Skin epidermis (tissue), 12 donors: Measurements from ENCODE around the gene PCBD2.
A peak's percentile ranks its signal among the peaks of the same experiment; 100 is the strongest.
"Not testable (repeated sequence)": the region's sequence is repeated elsewhere in the genome, so short reads cannot be mapped to it uniquely, and the experiment has no call there.

ENCODE experiments used
- H3K27ac ChIP-seq, 21 experiments: fragments of 200-600 bp; sonication (generic) in 11 of 21; one replicate each; pipeline ENCODE4 v1.5.0; 2020; ENCODE audit warnings: mild to moderate bottlenecking in 3 of 21, inconsistent platforms in 2 of 21, moderate library complexity in 2 of 21
- H3K4me3 ChIP-seq, 7 experiments: fragments of 200-600 bp; sonication (generic) in 2 of 7; one replicate each; pipeline ENCODE4 v1.5.0; 2020; ENCODE audit warnings: inconsistent platforms in 2 of 7, mild to moderate bottlenecking in 2 of 7, moderate library complexity in 1 of 7

PCBD2 gene

DNA sequence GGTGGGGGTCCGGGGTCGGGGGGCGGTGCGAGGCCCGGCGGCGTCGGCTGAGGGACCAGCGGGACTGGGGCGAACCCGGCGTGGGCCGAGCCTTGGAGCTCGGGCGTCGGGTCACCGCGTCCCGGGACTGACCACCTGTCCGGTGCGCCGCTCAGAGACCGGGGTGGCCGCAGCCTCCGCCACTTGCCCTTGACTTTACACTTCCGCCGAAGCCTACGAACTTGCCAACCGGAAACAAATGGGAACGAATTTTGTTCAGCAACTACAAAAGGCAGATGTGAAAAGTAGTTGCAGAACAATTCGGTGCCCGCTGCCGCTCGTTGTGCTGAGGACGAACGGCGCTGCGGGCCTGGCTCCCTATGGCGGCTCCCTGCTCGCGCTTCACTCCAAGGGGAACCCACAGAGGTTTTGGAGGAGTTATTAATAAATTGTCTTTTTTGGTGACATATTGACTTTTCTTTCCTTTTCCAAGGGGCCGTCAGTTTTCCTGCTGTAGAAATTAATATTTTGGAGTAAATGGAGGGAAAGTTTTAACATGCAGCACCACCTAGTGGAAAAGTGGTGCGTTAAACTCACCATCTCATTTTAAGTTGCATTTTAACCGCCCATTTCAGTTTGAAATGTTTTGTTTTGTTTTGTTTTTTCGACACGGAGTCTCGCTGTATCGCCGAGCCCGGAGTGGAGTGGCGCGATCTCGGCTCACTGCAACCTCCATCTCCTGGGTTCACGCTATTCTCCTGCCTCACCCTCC is 490 bp downstream of the PCBD2 start:
- peak overlapping the region; percentile 96 to 100 (median 99) for H3K27ac ChIP-seq
- H3K4me3 ChIP-seq: peak overlapping the region; percentile 73 to 94 (median 90)

DNA sequence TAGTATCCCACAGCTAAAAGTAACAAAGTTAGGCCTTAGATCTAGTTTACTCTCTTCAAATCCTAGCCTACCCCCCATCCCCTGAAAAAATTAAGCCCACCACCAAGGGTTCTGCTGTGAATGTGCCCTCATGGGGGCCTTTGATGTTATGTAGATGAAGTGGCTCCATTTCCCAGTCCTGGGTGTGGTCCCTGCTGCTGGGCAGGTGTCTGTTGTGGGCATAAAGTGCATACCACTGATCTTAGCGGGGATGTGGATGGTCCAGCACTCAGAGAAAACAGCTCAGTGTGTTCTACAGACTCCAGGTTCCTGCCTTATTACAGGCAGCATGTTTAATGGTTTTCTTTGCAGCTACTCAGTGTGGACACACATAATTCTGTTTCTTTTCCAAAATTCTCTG is 1.9 kb downstream of the PCBD2 start:
- Histone ChIP-seq H3K27ac (no peak overlapping the region), H3K4me3 (no peak overlapping the region)

DNA sequence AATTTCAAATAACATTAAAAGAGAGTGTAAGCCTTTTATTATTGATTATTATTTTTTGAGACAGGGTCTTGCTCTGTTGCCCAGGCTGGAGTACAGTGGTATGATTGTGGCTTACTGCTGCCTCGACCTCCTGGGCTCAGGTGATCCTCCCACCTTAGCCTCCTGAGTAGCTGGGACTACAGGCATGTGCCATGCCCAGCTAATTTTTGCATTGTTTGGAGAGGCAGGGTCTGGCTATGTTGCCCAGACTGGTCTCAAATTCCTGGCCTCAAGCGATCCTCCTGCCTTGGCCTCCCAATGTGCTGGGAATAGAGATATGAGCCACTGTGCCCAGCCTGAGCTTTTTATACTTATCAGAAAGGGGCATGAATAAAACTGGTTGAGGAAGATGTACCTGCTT is 5.8 kb downstream of the PCBD2 start:
- H3K4me3 ChIP-seq, H3K27ac ChIP-seq: not testable (repeated sequence)

DNA sequence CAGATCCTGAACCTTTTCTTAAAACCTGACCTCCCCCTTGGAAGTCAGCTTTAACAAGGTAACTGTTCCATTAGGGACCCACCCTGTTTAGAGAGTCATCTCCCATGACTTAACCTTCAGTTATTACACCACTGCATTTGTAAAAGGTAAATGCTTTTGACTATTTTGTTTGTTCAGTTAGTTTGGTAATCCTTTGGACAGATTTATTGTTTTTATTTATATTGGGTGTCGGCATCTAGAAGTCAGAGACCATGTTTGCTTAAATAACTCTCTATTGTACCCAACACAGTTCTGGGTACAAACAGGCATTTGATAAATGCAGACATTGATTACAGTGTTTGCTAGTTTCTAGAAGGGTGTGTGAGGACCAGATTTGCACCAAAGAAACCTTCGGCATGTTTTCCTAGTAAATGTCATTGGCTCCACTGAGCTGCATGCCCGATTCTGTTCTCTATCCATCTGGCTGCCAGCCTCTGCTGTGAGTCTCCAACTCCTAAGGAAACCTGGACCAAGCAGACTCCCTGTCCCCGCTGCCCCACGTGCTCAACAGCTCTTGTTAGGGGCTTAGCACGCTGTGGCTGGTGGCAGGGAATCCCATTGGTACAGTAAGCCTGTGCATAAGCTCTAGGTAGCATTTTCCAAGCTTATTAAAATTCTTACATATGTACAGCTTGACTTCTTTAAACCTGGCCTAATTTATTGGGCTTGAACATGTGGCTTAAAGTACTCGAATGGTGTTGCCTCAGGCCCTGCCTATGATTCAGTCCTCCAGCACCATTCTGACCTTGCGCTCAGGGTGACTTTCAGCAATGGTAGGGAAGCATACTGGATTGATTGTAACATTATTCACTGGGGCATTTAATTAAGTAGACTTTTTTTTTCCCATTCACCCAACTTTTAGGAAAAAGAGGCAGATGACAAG is 6.6 kb downstream of the PCBD2 start:
- Histone ChIP-seq H3K27ac (no peak overlapping the region), H3K4me3 (no peak overlapping the region)

DNA sequence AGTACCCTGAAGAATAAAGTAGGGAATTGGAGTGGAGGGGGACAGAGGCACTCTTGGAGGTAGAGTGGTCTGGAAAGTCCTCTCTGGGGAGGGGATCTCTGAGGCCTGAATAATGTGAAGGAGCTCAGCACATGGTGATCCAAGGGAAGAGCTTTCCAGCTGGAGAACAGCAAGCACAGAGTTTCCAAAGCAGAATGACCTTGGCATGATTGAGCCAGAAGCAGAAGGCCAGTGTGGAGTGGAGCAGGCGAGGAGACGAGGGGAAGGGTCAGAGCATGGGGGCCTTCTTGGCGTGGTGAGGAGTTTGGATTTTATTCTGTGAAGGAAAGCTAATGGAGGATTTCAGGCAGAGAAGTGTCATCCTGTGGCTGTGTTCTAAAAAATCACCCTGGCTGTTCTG is 8.3 kb downstream of the PCBD2 start:
- Histone ChIP-seq H3K27ac (no peak overlapping the region), H3K4me3 (no peak overlapping the region)

DNA sequence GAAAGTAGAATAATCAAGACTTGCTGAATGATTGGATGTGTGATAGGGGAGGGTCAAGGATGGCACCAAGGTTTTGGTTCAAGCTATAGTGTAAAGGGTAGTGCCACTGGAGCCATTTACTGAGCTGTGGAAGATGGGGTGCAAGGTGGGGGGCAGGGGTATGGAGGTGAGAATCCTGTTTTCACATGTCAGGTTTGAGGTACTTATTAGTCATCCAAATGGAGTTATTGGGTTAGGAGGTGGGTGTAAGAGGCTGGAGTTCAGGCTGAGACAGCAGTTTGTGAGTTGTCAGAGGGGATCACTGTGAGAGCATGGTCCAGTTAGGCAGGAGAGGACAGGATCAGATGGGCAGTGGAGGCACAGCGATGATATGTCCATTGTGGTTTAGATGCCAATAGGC is 8.9 kb downstream of the PCBD2 start:
- H3K27ac ChIP-seq: no peak overlapping the region
- no peak overlapping the region for H3K4me3 ChIP-seq

DNA sequence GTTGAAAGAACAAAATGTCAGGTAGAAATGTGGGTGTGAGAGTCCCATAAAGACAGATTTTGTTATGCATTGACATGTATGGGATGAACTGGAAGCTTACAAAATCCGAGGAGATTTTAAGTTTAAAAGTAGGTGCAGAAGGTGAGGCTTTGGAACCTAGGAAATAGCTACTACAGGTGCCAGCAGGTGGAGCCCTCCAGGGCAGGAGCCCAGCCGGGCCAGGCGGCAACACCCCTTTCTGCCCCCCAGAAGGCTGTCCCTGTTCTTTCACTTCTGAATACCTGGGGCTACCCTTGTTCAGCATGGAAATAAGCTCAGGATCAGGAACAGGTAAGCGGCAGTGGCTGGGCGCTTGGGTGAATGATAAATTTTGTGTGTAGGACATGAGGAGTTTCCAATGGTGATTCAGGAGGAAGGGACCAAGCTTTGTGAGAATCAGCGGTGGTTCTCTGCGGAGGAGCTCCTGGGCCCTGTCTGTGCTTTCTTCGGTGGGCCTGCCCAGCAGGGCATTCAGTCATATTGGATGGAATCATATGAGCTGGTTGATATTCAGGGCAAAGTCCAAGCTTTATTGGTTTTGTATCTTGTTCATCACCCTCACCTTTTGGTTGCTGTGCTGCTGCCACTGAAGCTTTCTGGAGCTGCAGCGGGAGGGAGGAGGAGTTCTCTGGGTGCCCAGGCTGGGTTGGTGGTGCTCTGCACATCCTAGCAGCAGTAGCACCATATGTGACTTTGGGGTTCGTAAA is 12.3 kb downstream of the PCBD2 start:
- Histone ChIP-seq H3K4me3 (no peak overlapping the region), H3K27ac (no peak overlapping the region)

DNA sequence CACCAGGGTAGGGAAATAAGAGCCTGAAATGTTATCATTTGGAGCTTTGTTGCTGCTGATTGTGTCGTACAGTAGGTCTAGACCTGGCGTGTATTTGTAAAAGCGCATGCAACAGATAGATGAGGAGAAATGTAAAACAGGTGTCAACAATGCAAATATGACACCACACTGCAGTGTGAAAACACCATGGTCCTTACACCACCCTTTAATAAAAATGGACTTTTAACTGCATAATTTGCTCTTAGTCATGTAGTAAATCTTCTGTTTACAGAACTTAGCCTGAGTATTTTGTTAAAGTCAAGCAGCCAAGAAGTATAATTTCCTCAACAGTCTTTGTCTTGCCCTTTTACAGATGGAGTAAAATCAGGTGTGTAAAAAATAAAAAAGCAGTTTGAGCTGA is 13.9 kb downstream of the PCBD2 start:
- no peak overlapping the region for H3K4me3 ChIP-seq
- no peak overlapping the region for H3K27ac ChIP-seq

DNA sequence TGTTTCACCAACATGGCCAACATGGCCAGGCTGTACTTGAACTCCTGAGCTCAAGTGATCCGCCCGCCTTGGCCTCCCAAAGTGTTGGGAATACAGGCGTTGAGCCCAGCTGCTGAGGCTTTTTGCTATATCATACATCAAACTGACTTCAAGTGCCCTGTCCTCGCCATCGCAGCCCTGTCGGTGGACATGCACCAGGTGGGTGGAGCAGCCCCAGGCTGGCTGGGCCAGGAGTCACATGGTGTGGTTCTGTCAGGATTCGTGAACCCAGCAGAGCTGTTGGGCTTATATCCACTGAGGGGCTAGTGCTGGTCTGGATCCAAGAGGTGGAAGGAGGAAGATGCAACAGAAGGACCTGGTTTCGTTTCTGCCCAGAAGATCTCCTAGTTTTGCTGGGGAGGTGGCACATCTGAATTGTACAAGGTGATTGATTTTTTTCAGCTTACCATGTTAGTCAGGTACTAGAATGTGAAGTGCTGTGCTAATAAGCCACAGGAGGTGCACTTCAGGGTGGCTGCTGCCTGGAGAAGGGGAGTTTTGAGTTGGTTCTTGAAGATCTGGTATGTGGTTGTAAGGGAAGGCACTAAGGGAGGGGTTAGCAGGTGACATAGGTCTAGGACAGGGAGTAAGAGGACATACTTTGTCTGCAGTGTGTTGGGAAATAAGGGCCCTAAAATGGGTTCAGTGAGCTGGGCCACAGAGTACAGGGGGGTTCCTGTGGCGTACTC is 16.1 kb downstream of the PCBD2 start:
- no peak overlapping the region for H3K27ac ChIP-seq
- H3K4me3 ChIP-seq: no peak overlapping the region

DNA sequence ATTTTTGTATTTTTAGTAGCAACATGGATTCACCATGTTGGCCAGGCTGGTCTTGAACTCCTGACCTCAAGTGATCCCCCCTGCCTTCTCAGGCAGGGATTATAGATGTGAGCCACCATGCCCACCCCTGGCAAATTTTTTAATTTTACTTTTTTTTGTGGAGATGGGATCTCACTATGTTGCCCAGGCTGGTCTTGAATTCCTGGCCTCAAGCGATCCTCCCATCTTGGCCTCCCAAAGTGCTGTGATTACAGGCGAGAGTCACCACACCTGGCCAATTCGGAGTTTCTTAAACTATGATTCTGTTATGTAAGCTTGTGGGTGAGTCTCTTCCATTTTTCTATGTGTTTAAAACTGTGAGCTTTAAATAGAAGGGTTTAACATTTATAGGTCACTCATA is 27.6 kb downstream of the PCBD2 start:
- Histone ChIP-seq H3K4me3 (no peak overlapping the region), H3K27ac (no peak overlapping the region)

DNA sequence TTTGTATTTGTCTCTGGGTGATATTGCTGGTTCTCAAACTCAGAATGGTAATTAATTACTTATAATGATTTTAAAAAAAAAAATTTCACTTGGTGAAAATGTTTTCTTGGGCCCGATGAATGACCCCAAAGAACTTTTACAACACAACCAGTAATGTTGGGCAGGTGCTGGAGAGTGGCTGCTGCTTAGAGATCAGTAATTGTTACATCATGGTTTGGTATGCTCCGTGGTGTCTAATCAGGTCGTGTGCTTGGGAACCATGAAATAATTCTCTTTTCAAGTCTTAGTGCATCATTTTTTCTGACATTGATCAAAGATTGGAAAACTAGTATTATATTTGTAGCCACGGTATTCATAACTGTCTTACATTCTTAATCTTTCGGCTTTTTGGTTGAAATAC is 29.3 kb downstream of the PCBD2 start:
- H3K4me3 ChIP-seq: no peak overlapping the region

DNA sequence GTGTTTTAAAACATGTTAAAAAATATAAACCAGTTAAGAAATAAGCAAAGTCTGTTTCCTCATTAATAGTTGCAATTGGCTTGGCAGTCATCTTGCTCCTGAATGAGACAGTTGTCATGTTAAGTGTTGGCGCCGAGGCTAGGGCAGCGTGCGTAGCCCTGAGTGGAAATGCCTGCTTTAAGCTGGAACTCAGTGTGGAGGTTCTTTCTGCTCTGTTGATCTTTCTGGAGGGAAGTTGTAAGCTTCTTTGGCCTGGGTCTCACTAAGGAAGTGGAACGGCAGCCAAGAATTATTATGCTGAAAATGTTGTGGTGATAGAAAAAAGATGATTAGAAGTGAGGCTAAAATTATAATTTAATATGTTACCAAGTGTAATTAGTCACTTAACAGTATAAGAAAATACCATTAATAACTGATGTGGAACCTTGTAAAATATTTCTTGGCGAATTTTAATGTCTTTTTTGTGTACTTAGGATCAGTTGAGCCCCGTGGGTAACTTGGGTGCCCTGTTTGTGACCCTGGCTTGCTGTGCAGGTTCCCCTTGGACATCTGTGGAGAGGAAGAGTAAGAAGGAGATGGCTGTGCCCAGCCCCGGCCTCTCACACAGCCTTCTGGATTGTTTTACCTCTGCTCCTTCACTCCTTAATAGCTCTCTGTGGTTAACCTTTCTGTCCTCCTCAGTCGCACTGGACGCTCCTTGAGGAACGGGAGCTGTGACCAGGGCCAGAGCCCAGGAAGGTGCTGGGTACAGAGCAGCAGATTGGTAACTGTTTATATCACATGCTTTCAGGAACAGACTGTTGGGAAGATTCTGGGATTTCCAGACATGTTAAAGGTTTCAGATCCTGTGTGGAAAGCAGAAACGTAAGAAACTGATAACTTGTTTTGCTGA is 31.0 kb downstream of the PCBD2 start:
- Histone ChIP-seq H3K27ac (no peak overlapping the region), H3K4me3 (no peak overlapping the region)

More for the DNA sequence above, 29.3 kb downstream of the PCBD2 start:
- no peak overlapping the region for H3K27ac ChIP-seq

DNA sequence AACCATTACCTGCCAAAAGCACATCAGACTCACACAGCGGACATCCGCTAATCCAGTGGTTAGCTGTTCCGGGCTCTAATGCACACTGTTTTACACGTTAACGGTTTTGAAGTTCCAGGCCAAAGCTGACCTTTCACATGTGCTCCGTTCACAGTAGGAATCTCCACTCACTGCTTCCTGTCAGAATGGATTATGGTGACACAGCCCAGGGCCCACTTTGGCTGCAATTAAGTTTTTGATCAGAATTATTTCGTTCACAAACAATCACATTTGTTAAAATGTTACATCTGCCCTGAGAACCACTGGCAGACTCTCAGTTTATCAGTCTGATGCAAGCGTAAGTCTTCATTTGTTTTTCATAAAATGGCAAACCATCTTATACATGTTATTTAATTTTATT is 32.6 kb downstream of the PCBD2 start:
- no peak overlapping the region for H3K4me3 ChIP-seq
- no peak overlapping the region for H3K27ac ChIP-seq

DNA sequence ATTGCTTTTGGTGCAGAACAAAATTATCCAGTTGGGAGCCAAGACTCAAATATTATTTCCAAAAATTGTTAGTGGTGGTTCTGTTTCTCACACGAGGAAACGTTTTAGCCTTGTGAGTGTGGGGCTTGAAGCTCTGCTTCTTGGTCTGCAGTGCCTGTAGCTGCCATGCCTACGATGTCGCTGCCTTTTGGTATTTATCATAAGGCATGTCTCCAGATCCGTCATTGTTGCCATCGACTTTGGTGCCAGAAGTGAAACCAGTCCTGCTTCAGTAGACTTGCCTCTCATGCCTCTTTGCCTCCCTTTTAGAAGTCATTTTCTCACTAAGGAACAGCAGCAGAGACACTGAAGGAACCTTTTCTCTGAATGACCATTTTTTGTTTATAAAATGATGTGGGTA is 33.1 kb downstream of the PCBD2 start:
- Histone ChIP-seq H3K4me3 (no peak overlapping the region), H3K27ac (no peak overlapping the region)

DNA sequence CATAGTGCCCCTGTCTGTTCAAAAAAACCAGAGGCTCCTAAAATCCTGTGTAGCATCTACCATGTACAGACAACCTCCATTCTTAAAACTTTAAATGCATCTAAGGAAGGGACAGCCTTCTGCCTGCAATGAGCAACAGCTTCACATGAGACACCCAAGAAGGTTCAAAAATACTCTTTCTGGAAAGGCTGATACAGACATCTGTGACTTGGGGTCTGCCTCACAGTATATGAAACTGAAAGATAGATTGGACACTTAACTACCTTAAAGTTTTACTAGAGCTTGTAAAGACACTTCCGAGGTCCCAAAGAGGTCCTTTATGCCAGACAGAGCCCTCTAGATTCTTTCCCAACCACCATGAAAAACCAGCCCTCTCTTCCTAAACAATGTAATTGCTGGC is 34.6 kb downstream of the PCBD2 start:
- Histone ChIP-seq H3K27ac (no peak overlapping the region), H3K4me3 (no peak overlapping the region)

DNA sequence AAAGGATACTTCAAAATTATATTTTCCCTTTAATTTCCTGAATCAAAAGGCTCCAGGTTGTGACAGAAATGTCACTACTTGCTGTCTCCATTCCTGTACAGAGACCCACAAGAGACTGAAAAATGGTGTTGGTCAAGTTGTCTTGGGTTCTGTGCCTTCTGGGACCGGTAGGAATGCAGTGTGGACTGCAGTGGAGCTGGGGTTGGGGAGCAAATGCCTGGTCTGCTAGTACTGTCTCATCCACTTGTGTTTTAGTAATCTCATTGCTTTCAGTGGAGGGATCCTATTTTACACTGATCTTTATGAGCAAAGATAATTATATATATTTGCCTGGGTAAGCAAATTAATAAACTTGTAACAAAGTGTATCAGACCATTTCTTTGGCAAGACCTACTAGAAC is 38.6 kb downstream of the PCBD2 start:
- H3K27ac ChIP-seq: no peak overlapping the region
- H3K4me3 ChIP-seq: no peak overlapping the region

DNA sequence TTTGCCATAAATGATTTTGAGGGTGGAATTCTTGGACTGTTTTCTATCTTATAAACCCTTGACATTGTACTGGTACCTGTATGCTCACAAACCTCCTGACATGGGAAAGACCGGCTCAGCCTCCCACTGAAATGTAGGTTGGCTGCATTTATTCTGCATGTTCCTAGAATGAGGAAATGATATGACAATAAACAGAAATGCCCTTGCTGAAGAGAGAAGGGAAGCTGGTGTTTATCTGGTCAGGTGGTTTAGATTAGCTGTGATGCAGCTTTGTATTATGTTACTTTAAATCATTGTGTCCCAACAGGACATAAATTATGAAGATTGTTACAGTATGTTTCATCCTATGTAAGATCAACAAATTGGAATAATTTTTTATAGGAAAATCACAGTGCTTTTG is 39.7 kb downstream of the PCBD2 start:
- no peak overlapping the region for H3K4me3 ChIP-seq
- H3K27ac ChIP-seq: no peak overlapping the region

DNA sequence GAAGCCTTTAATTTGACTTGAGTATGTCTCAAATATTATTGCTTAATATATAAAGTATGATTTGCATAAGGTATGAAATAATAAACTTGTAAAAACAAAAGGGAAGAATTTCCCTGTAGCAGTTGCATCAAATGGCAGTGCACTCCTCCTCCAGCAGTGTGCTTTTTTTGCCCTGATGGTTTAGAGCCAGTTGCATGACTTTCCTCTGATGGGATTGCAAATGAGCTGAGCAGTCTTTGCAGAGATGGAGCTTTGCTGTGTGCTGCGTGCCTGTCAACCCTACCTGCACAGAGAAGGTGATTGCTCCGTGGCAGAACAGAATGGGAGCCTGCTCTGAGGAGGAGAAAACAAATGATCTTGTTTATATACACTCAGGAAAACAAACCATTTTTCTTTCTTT is 40.1 kb downstream of the PCBD2 start:
- no peak overlapping the region for H3K27ac ChIP-seq
- no peak overlapping the region for H3K4me3 ChIP-seq

DNA sequence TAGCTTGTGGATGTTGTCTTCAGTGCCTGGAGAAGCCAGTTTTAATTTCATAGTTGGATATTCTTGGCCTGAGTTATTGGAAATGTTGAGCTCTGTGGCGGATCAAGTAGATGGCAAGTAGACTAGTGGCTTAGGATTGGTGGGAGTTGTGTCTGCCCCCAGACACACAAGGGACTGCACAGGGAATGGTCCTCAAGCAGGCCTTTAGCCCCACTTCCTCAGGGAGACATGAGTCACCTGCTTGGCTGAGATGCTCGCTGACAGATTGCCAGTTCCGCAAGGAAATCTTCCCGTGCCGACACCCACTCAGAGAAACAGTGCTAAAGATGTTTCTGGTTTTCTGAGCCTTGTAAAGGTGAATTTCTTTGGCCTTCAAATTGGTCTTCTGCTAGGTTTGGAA is 44.0 kb downstream of the PCBD2 start:
- Histone ChIP-seq H3K4me3 (no peak overlapping the region), H3K27ac (no peak overlapping the region)
